Lung (tissue), 12 donors: ENCODE measurements around the gene LIFR. TPM values are rescaled to one million over a fixed set of nuclear protein-coding genes. Genes with fewer than 3 reads are reported as not detected.

Source experiments
- ATAC-seq: fragments of 200-7000 bp; cut with Tn5 transposase; one replicate; pipeline ENCODE4 v1.9.1; 2020; ENCODE audit warnings: moderate number of reproducible peaks; ENCODE audit not compliant: insufficient read depth, low FRiP score
- DNase-seq, 3 donors: peaks; one replicate each; pipeline ENCODE4 v3.0.0-alpha.2; 2013 to 2017
- H3K27ac ChIP-seq, 2 donors: one replicate each; pipeline ENCODE4 v1.5.1; 2013; ENCODE audit warnings: mild to moderate bottlenecking in 2 of 2, moderate library complexity in 2 of 2, control low read depth in 1 of 2, inconsistent platforms in 1 of 2, low read depth in 1 of 2, low read length in 1 of 2
- H3K27me3 ChIP-seq, 3 donors: one replicate each; pipeline ENCODE4 v1.5.1; 2013; ENCODE audit warnings: low read length in 2 of 3; ENCODE audit not compliant: control insufficient read depth in 3 of 3, insufficient read depth in 3 of 3
- H3K36me3 ChIP-seq, 4 donors: one replicate each; pipeline ENCODE4 v1.5.1; 2013; ENCODE audit warnings: low read length in 4 of 4, mild to moderate bottlenecking in 1 of 4, moderate library complexity in 1 of 4; ENCODE audit not compliant: control insufficient read depth in 4 of 4, insufficient read depth in 4 of 4
- H3K4me1 ChIP-seq, 5 donors: one replicate each; pipeline ENCODE4 v1.5.1; 2013; ENCODE audit warnings: low read length in 5 of 5, mild to moderate bottlenecking in 2 of 5, moderate library complexity in 1 of 5; ENCODE audit not compliant: control insufficient read depth in 5 of 5, insufficient read depth in 5 of 5
- H3K4me3 ChIP-seq: one replicate; pipeline ENCODE4 v1.5.1; 2013; ENCODE audit warnings: mild to moderate bottlenecking, control low read depth, moderate library complexity
- H3K9ac ChIP-seq, 2 donors: one replicate each; pipeline ENCODE4 v1.5.1; 2013; ENCODE audit warnings: low read length in 2 of 2, control low read depth in 1 of 2; ENCODE audit not compliant: insufficient read depth in 1 of 2
- H3K9me3 ChIP-seq, 4 donors: one replicate each; pipeline ENCODE4 v1.5.1; 2013; ENCODE audit warnings: low read length in 3 of 4, mild to moderate bottlenecking in 1 of 4, moderate library complexity in 1 of 4; ENCODE audit not compliant: control insufficient read depth in 4 of 4, insufficient read depth in 3 of 4
- CTCF ChIP-seq: IDR thresholded peaks from 2 replicates; pipeline ENCODE4 v1.5.1; 2012; ENCODE audit warnings: mild to moderate bottlenecking; ENCODE audit errors: control extremely low read depth, extremely low read depth
- WGBS, 2 donors: extraction: QIAGEN DNeasy Blood & Tissue Kit; methylation state at CpG; one replicate each; pipeline ENCODE4 v1.1.7; 2013; 5-methylcytosine and 5-hydroxymethylcytosine counted together
- polyA plus RNA-seq, 2 donors: library from polyadenylated mRNA; stranded (reverse); fragments of 200-250 nt; gene quantifications; one replicate each; pipeline ENCODE4 v1.2.1, GENCODE V29; 2013
- total RNA-seq, 2 donors: library from RNA; depleted of rRNA in 1 of 2; stranded (reverse); fragments of >200 nt in 1 of 2; gene quantifications; one replicate each; pipeline ENCODE4 v1.2.1, GENCODE V29; 2014 to 2021
- donor health status: control.
- donor health status: control.
- donor health status: Bipolar disorder and iron deficiency.
- donor health status: healthy.
- donor health status: DM: yes; HTN: yes; CAD: no.

The LIFR gene
- total and polyA plus RNA-seq, 4 donors: 14.2 to 345 (median 37.8) TPM

- H3K4me3 ChIP-seq: no peak overlapping the region
- no peak overlapping the region for H3K27ac ChIP-seq
- no peaks in the 10 kb centered on the region for H3K36me3 ChIP-seq
- peaks cover 0 to 9% (median 0%) of the 10 kb centered on the region in 5 donors for H3K4me1 ChIP-seq
- H3K9me3 ChIP-seq: no peaks in the 10 kb centered on the region
- WGBS, 2 donors: 80 to 87% methylated on average over 11 of the region's 11 CpGs
- DNase-seq: no peak
- ATAC-seq: no peak
- H3K27me3 ChIP-seq: no peaks in the 10 kb centered on the region
- no peak for TF ChIP-seq CTCF
- H3K9ac ChIP-seq: no peak overlapping the region
Observed at GRCh38 chr5:38453921-38454320, 102.5 kb downstream of the LIFR start.

- H3K27ac ChIP-seq: no peak overlapping the region
- TF ChIP-seq CTCF: no peak
- no peak overlapping the region for H3K4me3 ChIP-seq
- H3K9me3 ChIP-seq: peaks cover 0 to 3% (median 0%) of the 10 kb centered on the region in 4 donors
- no peak overlapping the region for H3K9ac ChIP-seq
- peaks cover 0 to 9% (median 2%) of the 10 kb centered on the region in 5 donors for H3K4me1 ChIP-seq
- no peaks in the 10 kb centered on the region for H3K27me3 ChIP-seq
- no peak for DNase-seq
- WGBS, 2 donors: 23 to 57% methylated on average over 3 of the region's 3 CpGs
- no peaks in the 10 kb centered on the region for H3K36me3 ChIP-seq
- ATAC-seq: no peak
Observed at GRCh38 chr5:38453506-38453905, 102.9 kb downstream of the LIFR start.

- Histone ChIP-seq H3K4me3 (no peak overlapping the region), H3K27me3 (no peaks in the 10 kb centered on the region), H3K27ac (no peak overlapping the region), H3K4me1 (peaks cover 0 to 15% (median 9%) of the 10 kb centered on the region in 5 donors), H3K9me3 (peaks cover 0 to 3% (median 0%) of the 10 kb centered on the region in 4 donors), H3K9ac (no peak overlapping the region), H3K36me3 (no peaks in the 10 kb centered on the region)
- no peak for ATAC-seq
- WGBS, 2 donors: 94 to 96% methylated on average over 4 of the region's 4 CpGs
- TF ChIP-seq CTCF: no peak
- no peak for DNase-seq
Observed at GRCh38 chr5:38452201-38452600, 104.2 kb downstream of the LIFR start.
